ENCODE measurements around the gene SH3GLB2.

SH3GLB2 gene

GRCh38 chr9:129014124-129014523 lies 14.0 kb downstream of the SH3GLB2 start:
- no peaks in the 10 kb centered on the region for H3K27me3 Mint-ChIP-seq (ENCODE audit: low read depth)
- H3K4me3 Mint-ChIP-seq = no peak overlapping the region
- no peak overlapping the region for H3K27ac Mint-ChIP-seq
- no peaks in the 10 kb centered on the region for H3K4me1 Mint-ChIP-seq (ENCODE audit: low read depth)
- peaks cover 4% of the 10 kb centered on the region for H3K36me3 Mint-ChIP-seq (ENCODE audit: low read depth)
- H3K9me3 Mint-ChIP-seq = no peaks in the 10 kb centered on the region

- H3K4me3 Mint-ChIP-seq = no peak overlapping the region
Measured at GRCh38 chr9:129013674-129014073, 14.5 kb downstream of the SH3GLB2 start.

GRCh38 chr9:129012893-129013448 lies 15.2 kb downstream of the SH3GLB2 start:
- no peaks in the 10 kb centered on the region for H3K9me3 Mint-ChIP-seq
- H3K4me3 Mint-ChIP-seq = no peak overlapping the region
- no peaks in the 10 kb centered on the region for H3K27me3 Mint-ChIP-seq (ENCODE audit: low read depth)
- no peak overlapping the region for H3K27ac Mint-ChIP-seq
- peaks cover 2% of the 10 kb centered on the region for H3K36me3 Mint-ChIP-seq (ENCODE audit: low read depth)
- no peaks in the 10 kb centered on the region for H3K4me1 Mint-ChIP-seq (ENCODE audit: low read depth)

More at GRCh38 chr9:129013674-129014073, 14.5 kb downstream of the SH3GLB2 start:
- no peak overlapping the region for H3K27ac Mint-ChIP-seq
- H3K36me3 Mint-ChIP-seq (ENCODE audit: low read depth) = peaks cover 2% of the 10 kb centered on the region
- H3K9me3 Mint-ChIP-seq = no peaks in the 10 kb centered on the region
- H3K4me1 Mint-ChIP-seq (ENCODE audit: low read depth) = no peaks in the 10 kb centered on the region
- H3K27me3 Mint-ChIP-seq (ENCODE audit: low read depth) = no peaks in the 10 kb centered on the region

- Mint-ChIP-seq H3K9me3 (no peaks in the 10 kb centered on the region), H3K36me3 (ENCODE audit: low read depth) (peaks cover 6% of the 10 kb centered on the region)
Measured at GRCh38 chr9:129012343-129012742, 15.8 kb downstream of the SH3GLB2 start.

GRCh38 chr9:129011761-129012181 lies 16.4 kb downstream of the SH3GLB2 start:
- Mint-ChIP-seq H3K36me3 (ENCODE audit: low read depth) (peaks cover 7% of the 10 kb centered on the region), H3K27me3 (ENCODE audit: low read depth) (no peaks in the 10 kb centered on the region), H3K27ac (no peak overlapping the region), H3K4me3 (no peak overlapping the region), H3K9me3 (no peaks in the 10 kb centered on the region), H3K4me1 (ENCODE audit: low read depth) (peaks cover under 1% of the 10 kb centered on the region)

More at GRCh38 chr9:129012343-129012742, 15.8 kb downstream of the SH3GLB2 start:
- Mint-ChIP-seq H3K4me3 (no peak overlapping the region), H3K4me1 (ENCODE audit: low read depth) (no peaks in the 10 kb centered on the region), H3K27me3 (ENCODE audit: low read depth) (no peaks in the 10 kb centered on the region), H3K27ac (no peak overlapping the region)

- Mint-ChIP-seq H3K36me3 (ENCODE audit: low read depth) (peaks cover 11% of the 10 kb centered on the region), H3K4me1 (ENCODE audit: low read depth) (peaks cover 3% of the 10 kb centered on the region), H3K27me3 (ENCODE audit: low read depth) (no peaks in the 10 kb centered on the region), H3K27ac (no peak overlapping the region), H3K4me3 (no peak overlapping the region), H3K9me3 (no peaks in the 10 kb centered on the region)
Measured at GRCh38 chr9:129011170-129011569, 17.0 kb downstream of the SH3GLB2 start.

- Mint-ChIP-seq H3K36me3 (ENCODE audit: low read depth) (peaks cover 17% of the 10 kb centered on the region), H3K4me1 (ENCODE audit: low read depth) (peaks cover 3% of the 10 kb centered on the region)
Measured at GRCh38 chr9:129010267-129010975, 17.7 kb downstream of the SH3GLB2 start.

GRCh38 chr9:129009584-129010141 lies 18.5 kb downstream of the SH3GLB2 start:
- no peaks in the 10 kb centered on the region for H3K27me3 Mint-ChIP-seq (ENCODE audit: low read depth)

More at GRCh38 chr9:129010267-129010975, 17.7 kb downstream of the SH3GLB2 start:
- Mint-ChIP-seq H3K9me3 (no peaks in the 10 kb centered on the region), H3K4me3 (no peak overlapping the region), H3K27ac (no peak overlapping the region), H3K27me3 (ENCODE audit: low read depth) (no peaks in the 10 kb centered on the region)

GRCh38 chr9:129008986-129009583 lies 19.0 kb downstream of the SH3GLB2 start:
- H3K4me3 Mint-ChIP-seq = no peak overlapping the region
- no peaks in the 10 kb centered on the region for H3K27me3 Mint-ChIP-seq (ENCODE audit: low read depth)
- H3K4me1 Mint-ChIP-seq (ENCODE audit: low read depth) = peaks cover 3% of the 10 kb centered on the region
- H3K9me3 Mint-ChIP-seq = no peaks in the 10 kb centered on the region
- no peak overlapping the region for H3K27ac Mint-ChIP-seq
- H3K36me3 Mint-ChIP-seq (ENCODE audit: low read depth) = peaks cover 21% of the 10 kb centered on the region

More at GRCh38 chr9:129009584-129010141, 18.5 kb downstream of the SH3GLB2 start:
- peaks cover 20% of the 10 kb centered on the region for H3K36me3 Mint-ChIP-seq (ENCODE audit: low read depth)
- no peak overlapping the region for H3K27ac Mint-ChIP-seq
- H3K4me1 Mint-ChIP-seq (ENCODE audit: low read depth) = peaks cover 3% of the 10 kb centered on the region
- no peak overlapping the region for H3K4me3 Mint-ChIP-seq
- H3K9me3 Mint-ChIP-seq = no peaks in the 10 kb centered on the region

GRCh38 chr9:129008469-129008965 lies 19.6 kb downstream of the SH3GLB2 start:
- H3K4me1 Mint-ChIP-seq (ENCODE audit: low read depth) = peaks cover 3% of the 10 kb centered on the region
- no peak overlapping the region for H3K27ac Mint-ChIP-seq
- no peaks in the 10 kb centered on the region for H3K27me3 Mint-ChIP-seq (ENCODE audit: low read depth)
- peaks cover 19% of the 10 kb centered on the region for H3K36me3 Mint-ChIP-seq (ENCODE audit: low read depth)
- no peak overlapping the region for H3K4me3 Mint-ChIP-seq
- no peaks in the 10 kb centered on the region for H3K9me3 Mint-ChIP-seq

- Mint-ChIP-seq H3K36me3 (ENCODE audit: low read depth) (peaks cover 24% of the 10 kb centered on the region), H3K9me3 (no peaks in the 10 kb centered on the region), H3K4me3 (no peak overlapping the region), H3K27me3 (ENCODE audit: low read depth) (no peaks in the 10 kb centered on the region), H3K4me1 (ENCODE audit: low read depth) (peaks cover 3% of the 10 kb centered on the region), H3K27ac (no peak overlapping the region)
Measured at GRCh38 chr9:129007766-129008468, 20.2 kb downstream of the SH3GLB2 start.

- Mint-ChIP-seq H3K4me3 (no peak overlapping the region), H3K4me1 (ENCODE audit: low read depth) (peaks cover 3% of the 10 kb centered on the region), H3K9me3 (no peaks in the 10 kb centered on the region), H3K27me3 (ENCODE audit: low read depth) (no peaks in the 10 kb centered on the region), H3K27ac (no peak overlapping the region), H3K36me3 (ENCODE audit: low read depth) (peaks cover 31% of the 10 kb centered on the region)
Measured at GRCh38 chr9:129007035-129007765, 20.9 kb downstream of the SH3GLB2 start.

GRCh38 chr9:129006328-129007034 lies 21.6 kb downstream of the SH3GLB2 start:
- no peaks in the 10 kb centered on the region for H3K9me3 Mint-ChIP-seq
- peaks cover 3% of the 10 kb centered on the region for H3K4me1 Mint-ChIP-seq (ENCODE audit: low read depth)
- H3K27me3 Mint-ChIP-seq (ENCODE audit: low read depth) = no peaks in the 10 kb centered on the region
- peaks cover 36% of the 10 kb centered on the region for H3K36me3 Mint-ChIP-seq (ENCODE audit: low read depth)
- no peak overlapping the region for H3K4me3 Mint-ChIP-seq
- no peak overlapping the region for H3K27ac Mint-ChIP-seq

All from T-helper 1 cell treated with Interleukin-12 subunit alpha and Interleukin-12 subunit beta and Interleukin-4 antibody, amounts not matched to agents 30 μg/mL and 1 μg/mL, for 36 hours (primary cell).